Measurements from ENCODE around the gene KRTAP10-5.
"Not testable (repeated sequence)": the region's sequence is repeated elsewhere in the genome, so short reads cannot be mapped to it uniquely, and the experiment has no call there.

Gene KRTAP10-5

DNA sequence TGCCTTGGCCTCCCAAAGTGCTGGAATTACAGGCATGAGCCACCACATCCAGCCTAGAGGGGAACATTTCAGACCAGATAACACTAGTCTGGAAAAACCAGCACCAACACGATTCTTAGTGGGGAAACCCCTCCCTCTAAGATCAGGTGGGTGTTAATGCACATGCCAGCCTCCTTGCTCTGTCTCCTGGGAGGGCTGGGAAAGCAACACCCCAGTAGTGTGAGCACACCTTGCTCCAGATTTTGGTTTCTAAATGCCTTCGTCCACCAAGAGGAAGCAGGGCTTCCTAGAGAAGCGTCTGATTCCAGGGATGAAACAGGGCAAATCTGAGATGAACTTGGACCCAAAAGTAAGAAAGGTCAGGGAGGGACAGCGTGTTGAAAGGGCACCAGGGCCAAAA is 9.1 kb downstream of the KRTAP10-5 start:
- no peak for DNase-seq

DNA sequence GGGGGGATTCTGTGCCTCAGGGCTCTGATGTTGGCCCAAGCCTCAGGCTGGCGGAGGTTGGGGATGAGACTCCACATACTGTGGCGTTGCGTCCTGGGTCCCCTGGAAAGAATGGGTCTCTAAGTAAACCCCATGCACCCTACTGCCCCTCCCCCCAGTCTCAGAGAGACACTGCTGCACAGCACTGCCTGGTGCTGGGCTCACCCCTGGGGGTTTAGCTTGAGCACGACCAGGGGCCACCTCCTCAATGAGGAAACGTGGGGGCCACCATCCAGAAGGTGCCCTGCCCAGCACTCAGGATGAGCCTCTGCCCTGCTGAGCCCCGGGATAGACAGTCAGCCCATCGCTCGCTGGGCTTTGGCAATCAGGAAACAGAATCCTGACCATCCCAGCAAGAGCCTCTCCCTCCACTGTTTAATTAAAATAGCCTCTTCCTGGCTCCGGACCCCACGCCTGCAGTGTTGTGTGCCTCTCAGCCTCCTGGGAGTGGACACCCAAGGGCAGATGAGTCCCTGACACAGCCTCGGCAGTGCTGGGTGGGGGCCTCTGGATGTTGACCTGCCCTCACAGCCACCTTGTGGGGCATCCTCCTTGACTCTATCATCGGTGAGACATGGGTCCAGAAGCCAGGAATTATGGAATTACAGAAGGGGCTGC is 10.4 kb downstream of the KRTAP10-5 start:
- no peak for DNase-seq

DNA sequence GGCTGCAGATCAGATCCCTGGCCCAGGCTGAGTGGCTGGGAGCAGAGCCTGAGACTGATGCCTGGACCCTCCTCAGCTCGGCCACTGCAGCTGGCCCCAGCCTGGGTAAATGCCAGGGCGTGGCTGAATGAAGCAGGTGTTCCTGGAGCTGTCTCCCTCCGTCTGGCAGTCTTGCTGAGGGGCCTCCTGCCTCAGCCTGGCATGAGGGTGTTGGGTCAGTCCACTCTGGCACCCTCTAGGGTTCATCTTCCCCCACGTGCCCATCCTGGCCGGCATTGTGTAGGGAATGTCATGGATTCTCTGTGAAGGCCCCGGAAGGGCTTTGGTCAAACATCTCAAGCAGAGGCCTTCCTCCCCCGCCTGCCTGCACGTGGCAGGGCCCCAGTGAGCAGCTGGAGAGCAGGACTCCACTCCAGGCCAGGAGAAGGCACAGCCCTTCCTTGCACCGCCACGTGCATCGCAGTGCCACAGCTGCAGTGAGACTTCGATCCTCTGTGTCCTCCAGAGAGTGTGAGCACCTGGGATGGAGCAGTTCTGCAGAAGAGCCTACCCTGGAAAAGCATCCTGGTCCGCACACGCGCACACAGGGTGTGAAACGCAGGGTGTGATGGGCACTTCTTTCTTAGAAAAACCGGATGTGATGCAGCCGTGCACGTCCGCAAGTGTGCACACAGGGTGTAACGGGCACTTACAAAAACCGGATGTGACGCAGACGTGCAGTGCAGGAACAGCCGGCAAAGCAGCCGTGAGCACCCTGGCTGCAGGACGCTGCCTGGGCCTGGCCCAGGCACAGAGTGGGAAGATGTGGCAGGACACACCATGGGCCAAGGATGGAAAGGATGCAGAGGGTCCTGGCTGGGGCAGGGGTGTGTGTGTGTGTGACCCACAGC is 11.5 kb downstream of the KRTAP10-5 start:
- no peak for DNase-seq

DNA sequence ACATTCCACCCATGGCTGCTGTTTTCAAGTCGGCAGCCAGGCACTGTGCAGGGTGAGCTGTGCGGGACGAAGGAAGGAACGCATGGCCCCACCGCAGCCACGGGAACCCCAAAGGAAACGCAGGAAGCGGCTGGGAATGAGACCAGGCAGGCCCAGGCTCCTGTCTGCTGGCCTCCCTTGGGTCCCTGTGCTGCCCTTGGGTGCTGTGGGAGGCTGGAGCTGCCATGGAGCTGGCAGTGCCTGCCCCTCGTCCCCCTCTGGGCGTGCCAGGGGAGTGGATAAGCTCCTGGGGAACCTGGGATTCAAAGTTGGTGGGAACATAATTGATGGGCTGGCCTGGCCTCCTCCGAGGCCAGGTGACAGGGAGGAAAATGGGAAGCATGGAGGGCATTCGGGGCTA is 12.1 kb downstream of the KRTAP10-5 start:
- no peak for DNase-seq

DNA sequence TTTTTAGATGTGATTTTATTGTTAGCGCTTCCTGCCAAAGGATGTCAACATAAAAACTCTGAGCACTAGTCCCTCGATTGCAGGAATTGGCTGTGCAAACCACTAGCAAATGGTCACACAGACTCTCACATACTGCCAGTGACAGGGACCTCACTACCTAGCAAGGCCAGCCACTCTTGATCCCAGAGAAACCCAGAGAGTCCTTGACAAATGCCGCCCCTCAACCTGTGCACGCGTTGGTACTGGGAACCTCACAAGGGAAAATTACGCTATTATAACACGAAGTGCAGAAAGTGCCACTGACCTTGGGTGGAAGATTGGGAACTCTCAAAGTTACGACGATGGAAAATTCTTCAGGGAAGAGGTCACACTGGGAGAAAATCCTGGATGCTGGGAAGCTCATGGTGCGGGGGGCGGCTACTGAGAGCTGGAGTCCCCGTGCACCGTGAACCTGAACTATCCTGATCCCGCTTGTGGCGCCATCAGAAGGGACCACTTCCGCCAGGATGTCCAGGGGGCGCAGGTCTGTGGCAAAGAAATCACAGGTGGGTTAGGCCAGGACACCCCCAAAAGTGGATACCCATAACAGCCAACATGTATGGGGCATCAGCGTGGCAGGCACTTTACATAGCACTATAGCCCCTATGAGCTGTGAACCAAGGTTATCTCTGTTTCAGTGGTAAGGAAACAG is 12.8 kb downstream of the KRTAP10-5 start:
- no peak for DNase-seq

DNA sequence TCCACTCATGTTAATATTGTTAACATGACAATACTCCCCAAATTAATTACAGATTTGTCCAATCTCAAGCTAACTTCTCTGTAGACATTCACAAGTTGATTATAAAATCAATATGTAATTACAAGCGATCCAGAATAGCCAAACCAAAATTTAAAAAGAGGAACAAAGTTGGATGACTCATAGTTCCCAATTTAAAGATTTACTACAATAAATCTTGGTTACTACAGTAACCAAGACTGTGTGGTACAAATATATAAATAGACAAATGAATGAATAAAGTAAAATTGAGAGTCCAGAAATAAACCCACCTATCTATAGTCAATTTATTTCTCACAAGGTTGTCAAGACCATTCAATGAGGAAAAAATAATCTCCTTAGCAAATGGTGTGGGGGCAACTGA is 14.0 kb downstream of the KRTAP10-5 start:
- DNase-seq, result no peak

DNA sequence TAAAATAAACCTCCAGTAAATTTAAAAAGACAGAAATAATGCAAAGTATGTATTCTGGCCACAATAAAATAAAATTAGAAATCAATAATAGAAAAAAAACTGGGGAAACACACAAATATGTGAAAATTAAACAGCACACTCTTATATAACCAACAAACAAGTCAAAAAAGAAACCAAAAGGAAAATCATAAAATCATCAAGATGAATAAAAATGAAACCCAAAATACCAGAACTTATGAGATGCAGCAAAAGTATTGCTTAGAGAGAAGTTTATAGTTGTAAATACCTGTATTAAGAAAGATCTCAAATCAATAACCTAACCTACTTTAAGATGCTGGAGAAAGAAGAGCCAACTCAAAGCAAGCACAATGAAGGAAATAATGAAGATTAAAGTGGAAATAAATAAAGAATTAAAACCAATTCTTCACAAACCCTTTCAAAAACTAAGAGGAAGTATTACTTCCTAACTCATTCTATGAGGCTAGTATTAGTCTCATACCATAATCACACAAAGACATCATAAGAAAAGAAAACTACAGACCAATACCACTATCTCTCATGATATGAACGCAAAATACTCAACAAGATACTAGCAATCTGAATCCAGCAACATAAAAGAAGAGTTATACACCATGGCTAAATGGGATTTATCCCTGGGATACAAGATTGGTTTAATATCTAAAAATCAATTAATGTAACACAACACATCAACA is 15.4 kb downstream of the KRTAP10-5 start:
- no peak for DNase-seq

DNA sequence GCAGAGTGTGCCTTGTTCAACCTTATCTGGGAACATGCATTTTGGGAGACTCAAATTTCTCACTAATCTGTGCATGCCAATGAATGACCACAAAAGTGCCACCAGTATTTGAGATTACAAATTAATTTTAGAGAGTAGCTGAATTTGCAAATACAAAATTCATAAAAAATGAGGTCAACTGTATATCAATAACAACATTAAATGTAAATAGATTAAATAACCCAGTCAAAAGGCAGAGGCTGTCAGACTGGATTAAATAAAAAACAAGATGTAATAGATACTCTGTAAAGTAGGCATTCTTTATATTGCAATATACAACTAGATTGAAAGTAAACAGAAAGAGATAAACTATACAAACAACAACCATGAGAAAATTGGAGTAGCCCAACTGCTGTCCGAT is 16.3 kb downstream of the KRTAP10-5 start:
- no peak for DNase-seq

DNA sequence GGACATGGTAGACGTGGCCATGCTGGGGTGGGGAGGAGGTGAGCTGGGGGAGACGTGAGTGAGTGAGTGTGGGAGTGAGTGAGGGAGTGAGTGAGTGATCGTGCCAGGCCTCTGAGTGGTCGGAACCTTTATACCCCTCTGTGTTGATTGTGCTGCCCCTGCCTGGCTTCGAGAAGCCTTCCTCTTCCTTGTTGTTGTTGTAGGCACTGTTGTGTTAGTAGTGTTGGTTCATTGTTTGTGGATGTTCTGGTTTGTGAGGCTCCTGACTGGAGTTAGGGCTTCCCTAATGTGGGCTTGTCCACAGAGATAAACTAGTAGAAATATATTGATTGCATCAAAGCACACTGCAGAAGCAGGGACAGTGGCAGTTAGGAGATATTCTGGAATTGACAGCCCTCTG is 21.7 kb downstream of the KRTAP10-5 start, which contains the start of gene KRTAP10-3:
Gene KRTAP10-3 (minus strand): TSS at position 101 of the 400 bp plus-strand sequence. CDS start 80 bp downstream, at position 21.
- no peak for DNase-seq

DNA sequence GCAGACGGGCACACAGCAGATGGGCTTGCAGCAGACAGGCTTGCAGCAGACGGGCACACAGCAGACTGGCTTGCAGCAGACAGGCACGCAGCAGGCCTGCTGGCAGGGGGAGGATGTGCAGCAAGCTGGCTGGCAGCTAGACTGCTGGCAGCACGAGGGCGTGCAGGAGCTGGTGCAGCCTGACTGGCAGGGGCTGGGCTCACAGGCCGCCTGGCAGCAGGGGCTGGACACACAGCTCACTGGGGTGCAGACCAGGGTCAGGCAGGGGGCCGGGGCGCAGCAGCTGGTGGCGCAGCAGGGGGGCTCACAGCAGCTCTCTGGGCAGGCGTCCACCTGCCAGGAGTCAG is 22.1 kb downstream of the KRTAP10-5 start:
- DNase-seq, result not testable (repeated sequence)

DNA sequence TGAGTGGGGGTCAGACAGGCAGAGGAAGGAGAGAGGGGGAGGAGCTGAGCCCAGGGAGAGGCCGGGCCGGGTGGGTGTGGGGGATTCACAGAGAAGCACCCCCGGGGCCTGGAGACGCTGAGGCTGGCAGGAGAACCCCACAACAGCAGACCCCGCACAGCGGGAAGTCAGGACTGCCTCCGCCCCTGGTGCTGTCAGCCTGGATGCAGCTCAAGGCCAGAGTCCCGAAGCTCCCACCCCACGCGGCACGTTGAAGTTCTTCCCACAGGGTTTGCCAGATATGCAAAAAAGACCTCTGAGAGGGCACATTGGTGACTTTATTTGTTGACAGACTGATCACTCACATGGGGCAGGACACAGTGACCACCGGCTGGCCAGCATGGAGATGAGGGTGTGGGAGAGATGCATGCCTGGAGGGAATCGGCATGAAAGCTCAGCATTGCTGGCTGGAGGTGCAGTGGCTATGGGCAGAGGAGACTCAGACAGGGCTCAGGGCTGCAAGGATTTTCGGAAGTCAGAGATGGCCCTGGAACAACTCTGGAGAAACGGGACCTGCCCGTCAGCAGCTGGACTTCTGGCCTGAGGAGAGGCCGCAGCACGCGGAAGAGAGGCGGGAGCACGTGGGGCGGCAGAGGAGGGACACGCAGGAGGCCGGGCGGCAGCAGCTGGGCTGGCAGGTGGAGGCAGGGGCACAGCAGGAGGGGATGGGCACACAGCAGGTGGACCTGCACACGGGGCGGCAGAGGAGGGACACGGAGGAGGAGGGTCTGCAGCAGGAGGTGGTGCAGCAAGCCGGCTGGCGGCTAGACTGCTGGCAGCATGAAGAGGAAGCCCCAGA is 22.7 kb downstream of the KRTAP10-5 start:
- DNase-seq, result no peak

DNA sequence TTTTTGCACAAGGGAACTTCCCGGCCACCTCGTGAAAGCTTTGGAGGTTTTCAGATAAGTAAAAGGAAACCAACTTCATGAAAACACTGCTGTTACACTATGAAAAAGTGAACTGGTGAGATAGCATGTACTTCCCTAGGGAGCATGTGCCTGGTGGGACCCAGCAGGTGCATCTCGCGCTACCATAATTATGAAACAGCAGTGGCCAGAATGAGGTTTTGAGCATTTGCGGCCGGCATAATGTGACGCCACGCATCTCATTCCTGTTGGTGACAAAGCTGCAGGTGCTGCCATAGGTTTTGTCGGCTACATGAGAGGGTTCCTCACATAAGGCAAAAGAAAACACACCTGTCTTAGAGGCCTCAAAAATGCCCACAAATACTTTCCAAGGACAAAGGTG is 23.5 kb downstream of the KRTAP10-5 start:
- no peak for DNase-seq

DNA sequence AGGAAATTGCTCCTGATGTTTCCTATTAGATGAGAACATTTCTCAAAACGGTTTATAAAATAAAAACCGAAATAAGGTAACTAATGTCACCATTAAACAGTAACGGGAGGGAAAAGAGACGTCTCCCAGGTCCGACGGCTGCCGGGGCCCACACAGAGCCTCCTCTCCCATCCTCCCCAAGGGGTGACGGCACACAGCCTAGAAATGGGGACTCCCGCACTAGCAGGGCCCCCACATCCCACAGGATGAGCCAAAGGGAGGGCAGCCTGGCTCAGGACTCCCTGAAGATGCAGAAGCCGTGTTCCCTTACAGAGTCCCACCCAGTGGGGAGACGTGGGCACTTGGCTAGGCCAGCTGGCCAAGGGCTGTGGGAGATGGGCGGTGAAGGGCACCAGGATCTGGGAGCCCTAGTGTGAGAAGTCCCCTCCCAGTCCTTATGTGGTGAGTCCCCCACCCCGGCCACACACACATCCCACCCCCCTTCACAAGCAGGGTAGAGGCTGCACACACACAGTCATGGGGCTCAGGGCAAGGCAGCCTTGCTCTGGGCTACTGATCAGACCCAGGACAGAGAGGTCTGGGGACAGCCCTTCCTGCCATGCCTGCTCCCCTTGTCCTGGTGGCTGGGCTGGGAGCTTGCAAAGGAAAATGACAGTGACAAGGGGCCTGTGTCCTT is 25.1 kb downstream of the KRTAP10-5 start:
- DNase-seq, result no peak

DNA sequence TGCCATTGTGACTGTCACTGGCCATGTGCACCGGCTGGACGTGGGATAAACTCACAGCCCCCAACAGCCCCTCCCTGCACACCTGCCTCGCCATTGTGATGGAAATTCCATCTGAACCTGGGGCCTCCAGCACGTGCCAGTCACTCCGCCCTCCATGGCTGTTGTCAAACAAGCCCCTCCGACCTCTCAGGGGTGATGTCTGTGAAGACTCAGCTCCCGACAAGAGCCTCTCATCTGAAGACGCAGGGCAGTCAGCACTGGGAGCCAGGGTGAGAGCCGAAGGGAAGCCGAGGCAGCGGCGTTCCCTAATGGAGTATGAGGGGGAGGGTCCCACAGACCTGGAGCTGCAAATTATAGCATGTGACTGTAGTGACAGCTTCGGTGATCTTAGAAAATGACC is 27.7 kb downstream of the KRTAP10-5 start:
- DNase-seq, result no peak

DNA sequence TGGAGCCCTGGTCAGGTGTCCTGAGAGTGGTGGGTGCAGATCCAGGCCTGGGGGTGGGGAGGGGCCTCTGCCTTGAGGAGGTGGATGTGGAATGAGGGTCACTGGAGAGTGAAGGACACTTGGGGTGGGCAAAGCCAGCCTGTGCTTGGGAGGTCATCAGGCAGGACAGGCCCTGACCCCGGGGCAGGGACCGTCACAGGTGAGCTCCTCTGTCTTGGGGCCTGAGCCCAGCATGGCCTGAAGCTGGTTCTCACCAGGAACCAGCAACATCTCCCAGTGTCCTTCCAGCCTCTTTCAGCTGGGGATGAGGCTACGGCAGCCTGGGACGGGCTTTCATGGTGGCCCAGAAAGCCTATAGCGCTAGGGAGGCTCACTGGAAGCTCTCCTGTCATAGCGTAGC is 28.3 kb downstream of the KRTAP10-5 start:
- DNase-seq, result no peak

DNA sequence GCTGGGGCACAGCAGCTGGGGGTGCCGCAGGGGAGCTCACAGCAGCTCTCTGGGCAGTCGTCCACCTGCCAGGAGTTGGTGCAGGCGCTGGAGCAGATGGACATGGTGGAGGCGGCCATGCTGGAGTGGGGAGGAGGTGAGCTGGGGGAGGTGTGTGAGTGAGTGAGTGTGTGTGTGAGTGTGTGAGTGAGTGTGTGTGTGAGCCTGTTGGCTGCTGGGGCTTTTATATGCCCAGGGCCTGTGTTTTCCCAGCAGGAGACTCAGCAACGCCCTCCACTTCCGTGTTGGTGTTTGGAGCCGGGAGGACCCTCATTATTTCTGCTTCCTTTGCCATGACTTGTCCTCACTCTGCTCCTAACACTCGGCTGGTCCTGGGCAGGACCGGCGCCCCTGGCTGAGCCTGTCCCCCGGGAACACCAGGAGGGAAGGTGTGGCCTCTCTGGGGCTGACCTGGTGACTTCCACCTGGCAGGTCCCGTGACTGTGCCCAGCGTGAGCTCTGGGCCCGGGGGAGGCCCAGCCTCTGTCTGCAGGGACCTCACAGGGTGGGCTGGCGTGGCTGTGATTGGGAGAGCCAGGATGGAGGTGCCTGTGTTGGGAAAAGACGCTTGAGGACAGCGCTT is 29.0 kb downstream of the KRTAP10-5 start, which contains the start of gene KRTAP10-2:
Gene KRTAP10-2 (minus strand): TSS at position 166 of the 622 bp plus-strand sequence. CDS start 47 bp downstream, at position 119.
- DNase-seq, result no peak

DNA sequence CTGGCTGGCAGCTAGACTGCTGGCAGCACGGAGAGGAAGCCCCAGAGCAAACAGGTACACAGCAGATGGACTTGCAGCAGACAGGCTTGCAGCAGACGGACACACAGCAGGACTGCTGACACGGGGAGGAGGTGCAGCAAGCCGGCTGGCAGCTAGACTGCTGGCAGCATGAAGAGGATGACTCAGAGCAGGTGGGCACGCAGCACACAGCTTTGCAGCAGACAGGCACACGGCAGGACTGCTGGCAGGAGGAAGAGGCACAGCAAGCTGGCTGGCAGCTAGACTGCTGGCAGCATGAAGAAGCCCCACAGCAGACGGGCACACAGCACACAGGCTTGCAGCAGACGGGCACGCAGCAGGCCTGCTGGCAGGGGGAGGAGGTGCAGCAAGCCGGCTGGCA is 29.6 kb downstream of the KRTAP10-5 start:
- no peak for DNase-seq

DNA sequence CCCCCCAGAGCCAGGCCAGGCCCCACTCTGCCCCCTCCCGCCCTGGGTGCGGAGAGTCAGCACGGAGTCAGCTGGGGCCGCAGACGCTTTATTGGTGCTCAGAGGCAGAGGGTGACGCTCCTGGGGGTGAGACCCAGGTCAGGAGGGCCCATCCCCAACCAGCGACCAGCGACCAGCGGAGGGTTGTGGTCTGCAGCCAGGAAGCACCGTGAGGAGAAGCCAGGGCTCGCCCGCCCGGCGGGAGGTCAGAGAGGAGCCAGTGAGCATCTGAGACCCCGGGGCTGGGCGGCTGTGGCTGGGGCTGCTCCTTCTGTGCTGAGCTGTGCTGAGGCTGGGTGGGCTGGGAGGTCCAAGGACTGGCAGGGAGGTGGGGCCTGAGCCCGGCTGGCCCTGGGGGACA is 30.1 kb downstream of the KRTAP10-5 start:
- not testable (repeated sequence) for DNase-seq

DNA sequence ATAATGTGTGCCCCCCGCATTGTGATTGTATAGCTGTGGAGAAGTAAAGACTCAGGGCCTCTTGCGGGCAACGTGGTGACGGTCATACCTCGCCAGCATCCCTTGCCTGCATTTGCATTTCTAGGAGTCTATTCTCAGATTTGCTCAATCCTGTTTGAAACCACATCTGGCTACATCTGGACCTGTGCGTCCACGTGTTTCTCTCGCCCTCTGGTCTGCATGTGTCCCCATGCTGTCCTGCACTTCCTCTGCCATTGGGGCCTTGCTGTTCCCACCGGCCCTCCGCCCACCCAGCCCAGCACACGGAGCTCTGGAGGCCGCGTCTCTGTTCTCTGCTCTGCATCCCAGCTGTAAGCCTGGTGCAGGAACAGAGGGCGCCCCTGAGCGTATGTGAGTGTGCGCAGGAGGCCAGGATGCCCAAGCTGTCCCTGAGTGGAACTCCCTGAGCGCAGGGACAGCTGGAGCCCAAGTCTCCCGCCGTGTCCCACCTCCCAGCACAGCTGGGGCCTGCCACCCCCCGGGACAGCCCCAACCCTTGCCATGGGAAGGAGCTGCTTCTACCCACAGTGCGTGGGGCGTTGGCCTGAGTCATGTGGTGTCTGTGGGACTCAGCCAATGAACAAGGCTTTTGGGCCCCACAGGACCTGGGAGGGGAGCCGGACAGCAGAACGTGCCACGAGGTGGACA is 30.7 kb downstream of the KRTAP10-5 start:
- no peak for DNase-seq

DNA sequence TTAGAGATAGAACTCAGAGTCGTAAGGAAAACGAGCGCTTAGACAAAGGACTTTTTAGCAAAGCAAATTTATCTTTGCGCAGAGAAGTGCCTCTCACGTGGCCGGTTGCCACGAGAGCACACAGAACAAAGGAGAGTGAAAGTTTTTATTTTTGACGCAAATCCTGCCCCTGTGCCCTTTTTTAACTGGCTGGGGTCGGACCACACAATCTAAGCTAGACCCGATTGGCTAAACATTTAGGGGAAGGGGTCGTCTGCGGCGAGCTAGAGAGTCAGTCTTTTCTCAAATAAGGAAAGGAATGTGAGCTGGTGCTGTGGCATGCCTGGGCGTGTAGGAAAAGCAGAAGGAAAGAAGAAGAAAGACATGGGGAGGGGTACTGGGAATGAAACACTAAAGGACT is 31.5 kb downstream of the KRTAP10-5 start:
- no peak for DNase-seq

Measured in left hindlimb (tissue), 1 donor.